Measurements from ENCODE around the gene PNPLA1. TPM values are rescaled to one million over a fixed set of nuclear protein-coding genes. Genes with fewer than 3 reads are reported as not detected.

The PNPLA1 gene
- total and polyA plus RNA-seq, 10 of the 15 experiments (the other 5 are each of a cell fraction or from before 2014, with no cell fraction given): 0.04 TPM; not detected in 9

DNA sequence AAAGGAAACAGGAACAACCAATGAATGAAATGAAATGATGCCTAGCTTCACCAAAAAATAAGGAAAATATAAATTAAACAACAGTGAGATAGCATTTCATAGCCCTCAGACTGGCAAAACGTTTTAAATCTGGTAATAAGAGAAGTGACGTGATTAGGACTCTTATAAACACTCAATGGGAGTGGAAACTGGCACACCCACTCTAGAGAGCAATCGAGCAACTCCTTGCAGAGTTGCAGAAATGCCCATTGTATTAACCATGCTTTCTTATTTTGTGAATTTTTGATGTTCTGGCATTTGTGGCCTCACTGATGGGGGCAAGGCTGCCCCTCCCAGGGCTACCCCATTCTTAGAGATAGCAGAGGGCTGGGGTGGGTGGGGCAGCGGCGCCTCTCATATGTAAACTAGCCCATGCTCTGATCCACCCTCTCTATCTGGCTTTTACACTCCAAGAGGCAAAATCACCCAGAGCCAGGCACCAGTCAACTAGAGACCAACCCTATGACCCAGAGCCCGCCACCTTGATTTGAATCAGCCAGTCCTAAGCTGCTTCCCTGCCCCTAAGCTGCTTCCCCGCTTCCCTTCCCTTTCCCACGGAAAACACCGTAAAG, 6.4 kb upstream of the PNPLA1 start:
- H3K79me2 ChIP-seq (ENCODE audit: control insufficient read depth, insufficient read depth, low read length): no peaks in the 10 kb centered on the region
- H4K20me1 ChIP-seq (ENCODE audit: control insufficient read depth, insufficient read depth): no peaks in the 10 kb centered on the region
- H3K4me2 ChIP-seq (ENCODE audit: control insufficient read depth, insufficient read depth): no peak overlapping the region
- H3K9ac ChIP-seq (ENCODE audit: control insufficient read depth, insufficient read depth, low read length): no peak overlapping the region
- intact Hi-C loops (cut with micrococcal nuclease; ENCODE audit: unreplicated experiment) (no loop called here), in situ Hi-C loops (cut with MboI) (no loop called here)
- no peaks in the 10 kb centered on the region; a peak in 3 of 4 replicates for H3K27me3 ChIP-seq (replicated peaks in 1 of 2; ENCODE audit: control insufficient read depth in 2 of 2, insufficient read depth in 2 of 2, low read length in 1 of 2)
- H3K4me3 ChIP-seq: no peak overlapping the region
- no TSS peak for BruUV-seq (replicated peaks)
- H3K27ac ChIP-seq (ENCODE audit: control insufficient read depth, insufficient read depth): no peak overlapping the region
- H3K9me3 ChIP-seq (replicated peaks; ENCODE audit: control insufficient read depth, insufficient read depth, low read length): peaks cover 4% of the 10 kb centered on the region; the same call in 1 of the 3 replicates
- ChIA-PET CTCF (interaction anchor here (1.2 kb wide), 1 partner anchor 8 kb away, joined by 3 read pairs; no protein-coding TSS in a partner anchor), POLR2A (no interaction called here), SMC1A (ENCODE audit: uncharacterized antibody, unreplicated experiment) (interaction anchor here (0.8 to 1.6 kb wide), 2 partner anchors 9 to 18 kb away, joined by 3 to 4 read pairs; no protein-coding TSS in a partner anchor), RAD21 (ENCODE audit: unreplicated experiment) (no interaction called here)
- no peak for ATAC-seq
- no peak for FAIRE-seq
- WGBS (ENCODE audit: insufficient coverage, insufficient replicate concordance, low lambda C conversion rate, missing lambda C conversion rate): 41% methylated on average over 9 of the region's 9 CpGs
- no peak for DNase-seq (ENCODE audit: low read depth, low spot score)
- H2AFZ ChIP-seq (ENCODE audit: control insufficient read depth, low read depth, low read length): no peak overlapping the region
- no peaks in the 10 kb centered on the region for H3K36me3 ChIP-seq (ENCODE audit: control insufficient read depth in 2 of 2, insufficient read depth in 2 of 2, low read length in 1 of 2)
- H3K4me1 ChIP-seq (ENCODE audit: control insufficient read depth, insufficient read depth, low read length): no peaks in the 10 kb centered on the region
- TF ChIP-seq ASH2L (IDR thresholded peaks at IDR 0.05; ENCODE audit: borderline replicate concordance, low read depth) (no peak), NR2F1 (conservative IDR thresholded peaks at IDR 0.05) (no peak), MXI1 (IDR thresholded peaks at IDR 0.05; ENCODE audit: low read depth, low read length) (no peak), MEF2A (IDR thresholded peaks at IDR 0.05; ENCODE audit: insufficient read depth, low read depth, low read length) (no peak), JUNB (IDR thresholded peaks at IDR 0.05) (no peak), RELA (IDR thresholded peaks at IDR 0.05; ENCODE audit: borderline replicate concordance, partially characterized antibody) (no peak), YBX1 (IDR thresholded peaks at IDR 0.05) (no peak), SUZ12 (IDR thresholded peaks at IDR 0.05; ENCODE audit: unreplicated experiment) (no peak), NRF1 (conservative IDR thresholded peaks at IDR 0.05; ENCODE audit: low read depth, low read length) (no peak), SIN3A (IDR thresholded peaks at IDR 0.05; ENCODE audit: low read depth, low read length) (no peak)
- TF ChIP-seq, protein P1, sequence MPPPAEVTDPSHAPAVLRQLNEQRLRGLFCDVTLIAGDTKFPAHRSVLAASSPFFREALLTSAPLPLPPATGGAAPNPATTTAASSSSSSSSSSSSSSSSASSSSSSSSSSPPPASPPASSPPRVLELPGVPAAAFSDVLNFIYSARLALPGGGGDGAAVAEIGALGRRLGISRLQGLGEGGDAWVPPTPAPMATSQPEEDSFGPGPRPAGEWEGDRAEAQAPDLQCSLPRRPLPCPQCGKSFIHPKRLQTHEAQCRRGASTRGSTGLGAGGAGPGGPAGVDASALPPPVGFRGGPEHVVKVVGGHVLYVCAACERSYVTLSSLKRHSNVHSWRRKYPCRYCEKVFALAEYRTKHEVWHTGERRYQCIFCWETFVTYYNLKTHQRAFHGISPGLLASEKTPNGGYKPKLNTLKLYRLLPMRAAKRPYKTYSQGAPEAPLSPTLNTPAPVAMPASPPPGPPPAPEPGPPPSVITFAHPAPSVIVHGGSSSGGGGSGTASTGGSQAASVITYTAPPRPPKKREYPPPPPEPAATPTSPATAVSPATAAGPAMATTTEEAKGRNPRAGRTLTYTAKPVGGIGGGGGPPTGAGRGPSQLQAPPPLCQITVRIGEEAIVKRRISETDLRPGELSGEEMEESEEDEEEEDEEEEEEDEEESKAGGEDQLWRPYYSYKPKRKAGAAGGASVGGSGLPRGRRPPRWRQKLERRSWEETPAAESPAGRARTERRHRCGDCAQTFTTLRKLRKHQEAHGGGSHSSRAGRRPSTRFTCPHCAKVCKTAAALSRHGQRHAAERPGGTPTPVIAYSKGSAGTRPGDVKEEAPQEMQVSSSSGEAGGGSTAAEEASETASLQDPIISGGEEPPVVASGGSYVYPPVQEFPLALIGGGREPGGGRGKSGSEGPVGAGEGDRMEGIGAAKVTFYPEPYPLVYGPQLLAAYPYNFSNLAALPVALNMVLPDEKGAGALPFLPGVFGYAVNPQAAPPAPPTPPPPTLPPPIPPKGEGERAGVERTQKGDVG (CRISPR knock-in tag; IDR thresholded peaks at IDR 0.05): no peak
- TF ChIP-seq, protein P2, sequence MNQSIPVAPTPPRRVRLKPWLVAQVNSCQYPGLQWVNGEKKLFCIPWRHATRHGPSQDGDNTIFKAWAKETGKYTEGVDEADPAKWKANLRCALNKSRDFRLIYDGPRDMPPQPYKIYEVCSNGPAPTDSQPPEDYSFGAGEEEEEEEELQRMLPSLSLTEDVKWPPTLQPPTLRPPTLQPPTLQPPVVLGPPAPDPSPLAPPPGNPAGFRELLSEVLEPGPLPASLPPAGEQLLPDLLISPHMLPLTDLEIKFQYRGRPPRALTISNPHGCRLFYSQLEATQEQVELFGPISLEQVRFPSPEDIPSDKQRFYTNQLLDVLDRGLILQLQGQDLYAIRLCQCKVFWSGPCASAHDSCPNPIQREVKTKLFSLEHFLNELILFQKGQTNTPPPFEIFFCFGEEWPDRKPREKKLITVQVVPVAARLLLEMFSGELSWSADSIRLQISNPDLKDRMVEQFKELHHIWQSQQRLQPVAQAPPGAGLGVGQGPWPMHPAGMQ (IDR thresholded peaks at IDR 0.05; ENCODE audit: borderline replicate concordance): no peak
- TF ChIP-seq, protein P3, sequence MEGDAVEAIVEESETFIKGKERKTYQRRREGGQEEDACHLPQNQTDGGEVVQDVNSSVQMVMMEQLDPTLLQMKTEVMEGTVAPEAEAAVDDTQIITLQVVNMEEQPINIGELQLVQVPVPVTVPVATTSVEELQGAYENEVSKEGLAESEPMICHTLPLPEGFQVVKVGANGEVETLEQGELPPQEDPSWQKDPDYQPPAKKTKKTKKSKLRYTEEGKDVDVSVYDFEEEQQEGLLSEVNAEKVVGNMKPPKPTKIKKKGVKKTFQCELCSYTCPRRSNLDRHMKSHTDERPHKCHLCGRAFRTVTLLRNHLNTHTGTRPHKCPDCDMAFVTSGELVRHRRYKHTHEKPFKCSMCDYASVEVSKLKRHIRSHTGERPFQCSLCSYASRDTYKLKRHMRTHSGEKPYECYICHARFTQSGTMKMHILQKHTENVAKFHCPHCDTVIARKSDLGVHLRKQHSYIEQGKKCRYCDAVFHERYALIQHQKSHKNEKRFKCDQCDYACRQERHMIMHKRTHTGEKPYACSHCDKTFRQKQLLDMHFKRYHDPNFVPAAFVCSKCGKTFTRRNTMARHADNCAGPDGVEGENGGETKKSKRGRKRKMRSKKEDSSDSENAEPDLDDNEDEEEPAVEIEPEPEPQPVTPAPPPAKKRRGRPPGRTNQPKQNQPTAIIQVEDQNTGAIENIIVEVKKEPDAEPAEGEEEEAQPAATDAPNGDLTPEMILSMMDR (IDR thresholded peaks at IDR 0.05 in 2 of 3, conservative IDR thresholded peaks at IDR 0.05 in 1 of 3; ENCODE audit: control insufficient read depth in 2 of 3, extremely low read depth in 1 of 3, insufficient read depth in 1 of 3, low read depth in 3 of 3, low read length in 3 of 3): no peak
